GM19238 (cell line): ENCODE data around the gene NRP2.

Experiments
- DNase-seq: peaks from one replicate; pipeline ENCODE4 v3.0.0; 2011; ENCODE audit warnings: low spot score; ENCODE audit not compliant: insufficient read length

Gene NRP2

GRCh38 chr2:205658572-205658971, 23.7 kb upstream of the NRP2 start:
- DNase-seq, result no peak

GRCh38 chr2:205659922-205660321, 22.4 kb upstream of the NRP2 start:
- no peak for DNase-seq

- no peak for DNase-seq
Measured at GRCh38 chr2:205660521-205661124, 21.7 kb upstream of the NRP2 start.

- DNase-seq, result no peak
Measured at GRCh38 chr2:205661281-205661680, 21.0 kb upstream of the NRP2 start.

- DNase-seq, result no peak
Measured at GRCh38 chr2:205662206-205662965, 19.9 kb upstream of the NRP2 start.

- DNase-seq, result no peak
Measured at GRCh38 chr2:205665791-205666190, 16.5 kb upstream of the NRP2 start.

- DNase-seq, result no peak
Measured at GRCh38 chr2:205670292-205670691, 12.0 kb upstream of the NRP2 start.

GRCh38 chr2:205673312-205673711, 9.0 kb upstream of the NRP2 start:
- no peak for DNase-seq

- DNase-seq, result no peak
Measured at GRCh38 chr2:205675861-205676516, 6.3 kb upstream of the NRP2 start.

GRCh38 chr2:205678541-205679142, 3.7 kb upstream of the NRP2 start:
- DNase-seq, result no peak

GRCh38 chr2:205679410-205680009, 2.8 kb upstream of the NRP2 start:
- DNase-seq, result no peak

- DNase-seq, result peak; percentile 40
Measured at GRCh38 chr2:205680067-205680466, 2.2 kb upstream of the NRP2 start.

- DNase-seq, result no peak
Measured at GRCh38 chr2:205680903-205681302, 1.4 kb upstream of the NRP2 start.

- DNase-seq, result no peak
Measured at GRCh38 chr2:205681401-205682238, 681 bp upstream of the NRP2 start.

GRCh38 chr2:205682971-205683501, 735 bp downstream of the NRP2 start:
- DNase-seq, result no peak

GRCh38 chr2:205683502-205684367, 1.4 kb downstream of the NRP2 start:
- DNase-seq, result no peak

- DNase-seq, result no peak
Measured at GRCh38 chr2:205684871-205685313, 2.6 kb downstream of the NRP2 start.

- no peak for DNase-seq
Measured at GRCh38 chr2:205685314-205686055, 3.2 kb downstream of the NRP2 start.
